Skeletal muscle cell (primary cell): ENCODE data around the gene RPP38.
A peak's percentile ranks its signal among the peaks of the same experiment; 100 is the strongest.

ENCODE experiments used
- DNase-seq: peaks from one replicate; pipeline ENCODE4 v3.0.0-alpha.2; 2010; ENCODE audit warnings: low read depth
- H3K4me3 ChIP-seq: 2 replicates; pipeline ENCODE4 v1.5.1; 2011; ENCODE audit warnings: low read depth, mild to moderate bottlenecking, control low read depth, low read length, moderate library complexity

The RPP38 gene, protein sequence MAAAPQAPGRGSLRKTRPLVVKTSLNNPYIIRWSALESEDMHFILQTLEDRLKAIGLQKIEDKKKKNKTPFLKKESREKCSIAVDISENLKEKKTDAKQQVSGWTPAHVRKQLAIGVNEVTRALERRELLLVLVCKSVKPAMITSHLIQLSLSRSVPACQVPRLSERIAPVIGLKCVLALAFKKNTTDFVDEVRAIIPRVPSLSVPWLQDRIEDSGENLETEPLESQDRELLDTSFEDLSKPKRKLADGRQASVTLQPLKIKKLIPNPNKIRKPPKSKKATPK

GRCh38 chr10:15097011-15097812 lies at the start of gene RPP38:
RPP38 (plus strand) TSS chr10:15097355; CDS start chr10:15103315, 5,960 bp downstream.
- peak; percentile 84 for DNase-seq
- peak within 1 kb of the TSS; percentile 65 for H3K4me3 ChIP-seq

DNA sequence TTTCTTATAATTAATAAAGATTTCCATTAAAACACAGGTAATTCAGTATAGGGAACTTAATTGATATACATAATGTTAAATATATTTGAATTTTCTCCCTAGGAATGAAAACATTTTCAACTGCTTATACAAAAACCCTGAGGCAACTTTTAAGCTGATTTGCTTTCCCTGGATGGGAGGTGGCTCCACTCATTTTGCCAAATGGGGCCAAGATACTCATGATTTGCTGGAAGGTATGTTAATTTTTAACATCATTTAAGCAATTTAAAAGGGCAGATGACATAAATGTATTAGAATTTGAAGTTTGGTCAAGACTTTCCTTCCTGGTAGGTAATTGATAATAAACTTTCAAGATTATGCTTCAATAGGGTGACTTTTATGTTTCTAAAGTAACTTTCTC lies 47.6 kb upstream of the RPP38 start:
- H3K4me3 ChIP-seq = no peak overlapping the region
- DNase-seq = no peak

GRCh38 chr10:15052121-15052520 lies 45.0 kb upstream of the RPP38 start:
- no peak overlapping the region for H3K4me3 ChIP-seq
- DNase-seq = no peak

GRCh38 chr10:15053061-15053460 lies 44.1 kb upstream of the RPP38 start:
- H3K4me3 ChIP-seq = no peak overlapping the region
- no peak for DNase-seq

DNA sequence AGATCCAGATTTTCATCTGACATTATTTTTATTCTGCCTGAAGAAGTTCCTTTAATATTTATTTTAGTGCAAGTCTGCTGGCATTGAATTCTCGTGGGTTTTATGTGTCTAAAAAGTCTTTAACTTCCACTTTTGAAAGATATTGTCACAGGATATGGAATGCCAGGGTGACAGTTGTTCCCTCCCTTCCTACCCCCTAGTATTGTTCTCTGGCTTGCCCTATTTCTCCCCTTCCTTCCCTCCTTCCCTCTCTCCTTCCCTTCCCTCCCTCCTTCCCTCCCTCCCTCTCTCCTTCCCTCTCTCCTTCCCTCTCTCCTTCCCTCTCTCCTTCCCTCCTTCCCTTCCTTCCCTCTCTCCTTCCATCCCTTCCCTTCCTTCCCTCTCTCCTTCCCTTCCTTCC lies 38.5 kb upstream of the RPP38 start:
- no peak overlapping the region for H3K4me3 ChIP-seq
- DNase-seq = no peak

GRCh38 chr10:15059914-15060313 lies 37.2 kb upstream of the RPP38 start:
- no peak overlapping the region for H3K4me3 ChIP-seq
- DNase-seq = no peak

DNA sequence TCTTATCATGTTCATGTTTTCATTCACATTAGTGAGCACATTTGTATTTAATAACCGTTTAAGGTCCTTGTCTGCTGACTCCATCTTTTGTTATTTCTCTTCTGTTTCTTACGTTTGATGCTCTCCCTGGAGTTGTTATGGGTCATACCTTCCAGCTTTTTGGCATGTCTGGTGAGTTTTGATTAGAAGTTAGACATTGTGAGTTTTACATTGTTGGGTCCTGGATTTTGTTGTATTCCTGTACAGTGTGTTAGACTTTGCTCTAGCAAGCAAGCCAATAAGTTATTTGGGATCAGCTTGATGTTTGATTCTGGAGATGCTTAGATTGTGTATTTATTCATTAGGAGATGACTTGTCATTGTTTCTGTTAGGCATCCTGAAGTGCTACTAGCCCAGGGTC lies 36.5 kb upstream of the RPP38 start:
- DNase-seq = no peak
- H3K4me3 ChIP-seq = no peak overlapping the region

DNA sequence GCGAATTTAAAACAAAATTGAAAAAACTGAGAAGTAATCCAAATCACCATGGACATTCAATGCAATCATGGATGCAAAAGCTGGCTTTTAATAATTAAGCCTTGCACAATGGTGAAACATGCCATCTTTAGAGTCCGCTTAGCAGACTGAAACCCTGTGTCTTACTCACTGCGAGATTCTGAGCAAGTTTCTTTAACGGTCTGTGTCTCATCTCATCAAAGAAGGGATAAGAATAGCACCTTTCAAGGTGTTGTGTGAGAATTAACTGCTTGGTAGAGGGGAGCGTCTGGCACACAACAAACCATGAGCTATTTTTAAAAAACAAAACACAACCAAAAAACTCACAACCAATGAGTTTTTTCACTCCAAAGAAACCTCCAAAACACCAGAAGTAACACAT lies 30.0 kb upstream of the RPP38 start:
- no peak for DNase-seq
- H3K4me3 ChIP-seq = no peak overlapping the region

DNA sequence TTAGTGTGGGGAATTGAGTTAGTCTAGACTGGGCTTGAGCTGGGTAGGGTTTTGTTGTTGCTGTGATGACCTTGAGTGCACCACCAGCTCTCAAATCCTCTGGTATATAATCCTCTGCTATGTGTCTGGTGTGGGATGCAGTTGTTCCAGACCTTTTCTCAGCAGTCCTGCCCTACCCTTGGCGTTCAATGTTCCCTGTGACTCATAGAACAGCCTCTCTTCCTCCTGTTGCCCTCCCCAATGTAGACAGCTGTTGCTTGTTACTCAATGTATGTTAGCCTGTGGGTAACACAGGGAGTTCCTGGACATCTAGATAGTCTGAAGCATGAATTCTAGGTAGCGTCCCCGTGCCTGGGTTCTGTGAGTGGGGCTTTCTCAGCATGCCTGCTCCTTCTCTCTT lies 28.4 kb upstream of the RPP38 start:
- peak; percentile 78 for DNase-seq
- H3K4me3 ChIP-seq = no peak overlapping the region

GRCh38 chr10:15069230-15069629 lies 27.9 kb upstream of the RPP38 start:
- DNase-seq = no peak
- H3K4me3 ChIP-seq = no peak overlapping the region

DNA sequence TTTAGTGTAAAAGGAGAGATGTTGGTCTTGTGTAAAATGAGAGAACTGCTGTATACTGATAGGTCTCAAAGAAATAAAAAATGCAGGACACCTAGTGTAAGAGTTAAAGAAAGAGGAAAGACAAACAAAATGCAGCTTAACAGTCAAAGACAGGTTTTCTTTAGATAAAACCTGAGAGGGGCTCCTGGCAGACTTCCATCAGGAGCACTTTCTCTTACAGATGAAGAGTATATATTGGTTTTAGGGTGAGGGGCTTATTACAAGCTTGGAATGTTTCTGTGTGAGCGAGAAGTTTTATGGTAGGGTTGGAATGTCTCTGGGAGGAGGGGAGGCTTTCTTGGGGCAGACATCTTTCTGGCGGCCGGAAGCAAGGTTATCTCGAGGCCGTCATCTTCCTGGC lies 24.8 kb upstream of the RPP38 start:
- H3K4me3 ChIP-seq = no peak overlapping the region
- no peak for DNase-seq

DNA sequence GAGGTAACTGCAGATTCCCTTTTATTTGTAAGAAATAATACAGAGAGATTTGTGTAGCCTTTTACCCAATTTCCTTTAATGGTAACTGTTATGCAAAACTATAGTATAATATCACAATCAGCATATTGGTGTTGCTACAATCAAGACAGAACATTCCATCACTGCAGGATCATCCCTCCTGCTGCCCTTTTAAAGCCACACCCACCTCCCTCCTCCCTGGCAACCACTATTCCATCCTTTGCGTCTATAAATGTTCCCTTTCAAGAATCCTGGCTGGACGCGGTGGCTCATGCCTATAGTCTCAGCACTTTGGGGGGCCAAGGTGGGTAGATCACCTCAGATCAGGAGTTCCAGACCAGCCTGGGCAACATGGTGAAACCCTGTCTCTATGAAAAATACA lies 21.7 kb upstream of the RPP38 start:
- DNase-seq = no peak
- H3K4me3 ChIP-seq = no peak overlapping the region

DNA sequence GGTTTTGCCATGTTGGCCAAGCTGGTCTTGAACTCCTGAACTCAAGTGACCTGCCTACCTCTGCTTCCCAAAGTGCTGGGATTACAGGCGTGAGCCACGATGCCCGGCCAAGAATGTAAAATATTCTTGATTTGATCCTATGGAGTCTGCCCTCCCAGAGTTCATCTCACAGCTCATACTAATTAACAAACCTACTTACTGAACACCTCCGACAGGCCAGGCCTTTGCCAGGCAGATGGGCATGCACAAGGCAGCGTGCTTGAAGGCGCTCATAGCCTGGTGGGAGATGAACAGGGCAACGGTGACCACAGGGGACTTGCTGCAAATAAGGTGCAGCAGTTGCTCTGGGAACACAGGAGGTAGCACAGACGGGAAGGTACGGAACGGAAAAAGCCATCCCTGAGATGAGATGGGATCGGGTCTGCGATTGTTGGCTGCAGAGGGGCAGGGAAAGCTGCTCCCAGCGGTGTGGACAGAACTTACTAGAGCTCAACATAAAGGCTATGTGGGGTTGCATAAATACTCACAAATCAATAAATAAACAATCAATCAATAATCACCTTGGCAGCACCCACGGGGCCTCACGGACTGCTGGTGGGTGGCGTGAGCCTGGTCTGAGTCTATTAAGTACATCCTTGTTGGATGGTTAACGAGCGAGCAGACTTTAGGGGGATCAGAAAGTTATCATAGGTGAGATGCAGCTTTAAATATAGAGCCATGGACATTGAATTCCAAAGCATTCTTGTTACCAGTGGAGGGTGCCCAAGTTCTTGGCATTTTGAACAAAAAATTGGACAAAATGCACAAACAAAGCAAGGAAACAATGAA lies 13.3 kb upstream of the RPP38 start:
- no peak for DNase-seq
- H3K4me3 ChIP-seq = peak overlapping the region; percentile 50

DNA sequence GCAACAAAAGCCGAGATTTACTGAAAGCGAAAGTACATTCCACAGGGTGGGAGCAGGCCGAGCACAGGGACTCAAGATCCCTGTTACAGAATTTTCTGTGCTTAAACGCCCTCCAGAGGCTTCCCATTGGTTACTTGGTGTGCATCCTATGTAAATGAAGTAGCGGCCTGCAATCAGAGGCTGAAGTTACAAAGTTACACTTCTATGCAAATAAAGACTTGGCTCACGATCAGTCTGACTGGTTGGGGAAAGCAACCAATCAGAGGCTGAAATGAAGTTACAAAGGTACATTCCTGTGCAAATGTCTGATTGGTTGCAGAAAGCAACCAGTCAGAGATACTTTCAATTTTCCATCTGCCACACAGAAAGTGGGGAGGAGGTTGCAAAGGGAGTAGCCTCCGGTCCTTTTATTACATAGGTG lies 12.6 kb upstream of the RPP38 start:
- H3K4me3 ChIP-seq = peak overlapping the region; percentile 50
- DNase-seq = peak; percentile 91

- peak; percentile 29 for DNase-seq
- H3K4me3 ChIP-seq = peak within 1 kb of the TSS; percentile 64
These were observed 8.5 kb upstream of the RPP38 start, which contains the start of gene ACBD7 for GRCh38 chr10:15088428-15089261. ACBD7 (minus strand) TSS chr10:15088776; CDS start chr10:15088728, 48 bp downstream.

DNA sequence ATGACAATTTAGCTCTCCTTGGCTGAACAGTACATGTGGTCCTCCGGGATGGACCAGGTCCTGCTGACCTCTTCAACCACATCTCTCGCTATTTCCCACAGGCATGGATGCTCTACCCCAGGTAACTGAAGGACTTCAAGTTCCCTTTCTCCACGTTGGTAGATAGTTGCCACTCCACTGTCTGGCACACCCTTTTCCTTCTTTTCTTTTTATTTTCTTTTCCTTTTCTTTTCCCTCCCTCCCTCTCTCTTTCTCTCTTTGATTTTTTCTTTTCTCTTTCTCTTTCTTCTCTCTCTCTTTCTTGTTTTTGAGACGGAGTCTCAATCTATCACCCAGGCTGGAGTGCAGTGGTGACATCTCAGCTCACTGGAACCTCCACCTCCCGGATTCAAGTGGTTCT lies 5.7 kb upstream of the RPP38 start:
- DNase-seq = no peak
- no peak overlapping the region for H3K4me3 ChIP-seq

GRCh38 chr10:15092855-15093408 lies 4.2 kb upstream of the RPP38 start:
- H3K4me3 ChIP-seq = no peak overlapping the region
- DNase-seq = no peak

- no peak for DNase-seq
- peak overlapping the region; percentile 65 for H3K4me3 ChIP-seq
These were observed 519 bp upstream of the RPP38 start for GRCh38 chr10:15096661-15097010.

GRCh38 chr10:15099886-15100285 lies 2.7 kb downstream of the RPP38 start:
- H3K4me3 ChIP-seq = no peak overlapping the region
- no peak for DNase-seq
